Measurements from ENCODE around the gene GPC1.

GPC1 gene

DNA sequence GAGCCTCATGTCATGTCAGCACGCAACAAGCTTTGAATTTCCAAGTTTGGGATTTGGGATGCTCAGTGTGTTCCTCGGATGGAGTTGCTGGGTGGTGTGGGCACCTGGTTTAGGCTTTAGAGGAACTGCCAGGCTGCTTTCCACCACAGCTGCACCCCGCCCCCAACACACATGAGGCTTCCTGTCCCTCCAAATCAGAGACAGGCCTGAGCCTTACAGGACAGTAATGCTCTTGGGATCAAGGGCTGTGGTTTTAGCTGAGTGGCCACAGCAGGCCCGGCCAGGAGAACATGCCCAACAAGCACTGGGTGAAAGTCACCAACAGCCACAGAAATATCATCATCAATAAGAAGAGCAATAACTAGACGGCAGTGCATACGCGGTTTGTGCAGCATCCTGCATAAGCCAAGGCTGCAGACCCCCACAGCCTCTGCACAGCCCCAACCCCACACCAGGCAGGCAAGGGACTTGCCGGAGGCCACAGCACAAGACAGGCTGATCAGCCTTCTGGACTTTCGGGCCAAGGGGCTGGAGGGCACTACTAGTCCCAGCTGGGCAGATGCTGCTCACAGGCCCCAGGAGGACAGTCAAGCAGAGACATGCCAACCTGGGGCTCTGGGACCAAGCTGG, 29.7 kb upstream of the GPC1 start:
- DNase-seq (ENCODE audit: insufficient read length) (no peak), FAIRE-seq (no peak)
- TF ChIP-seq POLR2AphosphoS5 (IDR thresholded peaks at IDR 0.05; ENCODE audit: low read depth, low read length): no peak
- no peak for TF ChIP-seq TAF1 (IDR thresholded peaks at IDR 0.05; ENCODE audit: borderline replicate concordance, low read depth, low read length)
- no peak for TF ChIP-seq POLR2A (IDR thresholded peaks at IDR 0.05; ENCODE audit: low read depth, low read length)

DNA sequence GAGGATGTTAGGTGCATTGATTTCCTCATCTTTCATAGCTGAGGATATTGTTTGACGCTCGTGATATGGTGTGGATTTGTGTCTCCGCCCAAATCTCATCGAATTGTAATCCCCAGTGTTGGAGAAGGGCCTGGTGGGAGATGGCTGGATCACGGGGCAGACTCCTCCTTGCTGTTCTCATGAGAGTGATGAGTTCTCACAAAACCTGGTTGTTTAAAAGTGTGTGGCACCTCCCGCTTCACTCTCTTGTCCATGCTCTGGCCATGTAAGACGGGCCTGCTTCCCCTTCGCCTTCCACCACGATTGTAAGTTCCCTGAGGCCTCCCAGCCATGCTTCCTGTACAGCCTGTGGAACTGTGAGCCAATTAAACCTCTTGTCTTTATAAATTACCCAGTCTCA, 28.4 kb upstream of the GPC1 start:
- TF ChIP-seq POLR2AphosphoS5 (IDR thresholded peaks at IDR 0.05; ENCODE audit: low read depth, low read length) (no peak), POLR2A (IDR thresholded peaks at IDR 0.05; ENCODE audit: low read depth, low read length) (no peak), TAF1 (IDR thresholded peaks at IDR 0.05; ENCODE audit: borderline replicate concordance, low read depth, low read length) (no peak)
- DNase-seq (ENCODE audit: insufficient read length) (no peak), FAIRE-seq (no peak)

DNA sequence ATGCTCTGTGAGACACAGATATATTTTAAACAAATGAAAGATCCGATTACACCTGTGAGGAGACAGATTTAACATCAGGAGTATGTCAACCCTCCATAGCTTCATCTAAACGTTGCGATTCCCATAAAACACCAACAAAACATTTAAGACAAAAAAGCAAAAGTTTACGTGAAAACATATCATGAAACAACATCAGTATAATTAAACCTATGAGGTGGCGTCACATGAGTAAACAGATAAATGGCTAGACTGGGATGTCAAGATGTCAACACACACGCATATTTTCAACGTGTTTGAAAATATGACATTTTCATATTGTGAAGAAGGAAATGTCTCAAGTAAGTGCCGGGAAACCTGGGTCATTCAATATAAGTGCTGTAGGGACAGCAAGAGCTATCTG, 25.5 kb upstream of the GPC1 start:
- FAIRE-seq (no peak), DNase-seq (ENCODE audit: insufficient read length) (no peak)
- TF ChIP-seq TAF1 (IDR thresholded peaks at IDR 0.05; ENCODE audit: borderline replicate concordance, low read depth, low read length) (no peak), POLR2AphosphoS5 (IDR thresholded peaks at IDR 0.05; ENCODE audit: low read depth, low read length) (no peak), POLR2A (IDR thresholded peaks at IDR 0.05; ENCODE audit: low read depth, low read length) (no peak)

- DNase-seq (ENCODE audit: insufficient read length) (no peak), FAIRE-seq (no peak)
- no peak for TF ChIP-seq TAF1 (IDR thresholded peaks at IDR 0.05; ENCODE audit: borderline replicate concordance, low read depth, low read length)
- TF ChIP-seq POLR2A (IDR thresholded peaks at IDR 0.05; ENCODE audit: low read depth, low read length): no peak
- TF ChIP-seq POLR2AphosphoS5 (IDR thresholded peaks at IDR 0.05; ENCODE audit: low read depth, low read length): no peak
Measured at GRCh38 chr2:240410808-240411207, 24.7 kb upstream of the GPC1 start.

DNA sequence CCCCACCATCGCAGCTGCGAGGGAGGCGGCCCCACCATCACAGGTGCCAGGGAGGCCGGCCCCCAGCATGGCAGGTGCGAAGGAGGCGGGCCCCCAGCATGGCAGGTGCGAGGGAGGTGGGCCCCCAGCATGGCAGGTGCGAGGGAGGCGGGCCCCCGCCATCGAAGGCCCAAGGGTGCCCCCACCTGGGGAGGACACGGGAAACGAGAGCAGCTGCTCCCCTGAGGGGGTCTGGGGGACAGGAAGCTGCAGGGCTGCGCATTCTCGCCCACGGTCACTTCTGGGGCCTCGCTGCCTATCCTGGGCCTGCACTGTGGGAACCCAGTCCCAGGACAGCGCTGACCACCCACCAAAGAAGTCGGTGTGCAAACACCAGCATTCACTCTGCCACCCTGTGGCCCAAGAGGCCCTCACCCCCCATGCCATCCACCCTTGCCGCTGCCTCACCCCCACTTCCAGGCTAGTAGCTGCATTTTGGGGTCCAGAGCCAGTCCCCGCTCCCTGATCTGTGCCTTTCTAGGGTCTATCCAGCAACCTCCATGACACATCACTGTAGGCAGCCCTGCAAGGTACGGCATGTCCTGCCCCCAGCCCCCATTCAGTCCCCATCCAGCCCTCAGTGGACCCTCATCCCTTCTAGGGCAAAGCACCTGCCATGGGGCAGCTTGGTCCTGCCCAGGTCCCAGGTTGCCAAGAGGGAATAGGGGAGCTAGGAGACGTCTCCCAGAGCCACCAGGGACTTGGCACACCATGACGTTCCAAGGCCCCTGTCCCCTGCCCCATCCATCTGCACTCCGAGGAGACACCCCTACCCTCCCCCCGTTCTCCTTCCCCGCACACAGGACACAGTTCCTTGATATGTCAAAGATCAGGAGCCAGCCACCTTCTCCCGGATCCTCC, 24.0 kb upstream of the GPC1 start:
- no peak for DNase-seq (ENCODE audit: insufficient read length)
- FAIRE-seq: no peak
- TF ChIP-seq POLR2A (IDR thresholded peaks at IDR 0.05; ENCODE audit: low read depth, low read length) (no peak), POLR2AphosphoS5 (IDR thresholded peaks at IDR 0.05; ENCODE audit: low read depth, low read length) (no peak), TAF1 (IDR thresholded peaks at IDR 0.05; ENCODE audit: borderline replicate concordance, low read depth, low read length) (no peak)

DNA sequence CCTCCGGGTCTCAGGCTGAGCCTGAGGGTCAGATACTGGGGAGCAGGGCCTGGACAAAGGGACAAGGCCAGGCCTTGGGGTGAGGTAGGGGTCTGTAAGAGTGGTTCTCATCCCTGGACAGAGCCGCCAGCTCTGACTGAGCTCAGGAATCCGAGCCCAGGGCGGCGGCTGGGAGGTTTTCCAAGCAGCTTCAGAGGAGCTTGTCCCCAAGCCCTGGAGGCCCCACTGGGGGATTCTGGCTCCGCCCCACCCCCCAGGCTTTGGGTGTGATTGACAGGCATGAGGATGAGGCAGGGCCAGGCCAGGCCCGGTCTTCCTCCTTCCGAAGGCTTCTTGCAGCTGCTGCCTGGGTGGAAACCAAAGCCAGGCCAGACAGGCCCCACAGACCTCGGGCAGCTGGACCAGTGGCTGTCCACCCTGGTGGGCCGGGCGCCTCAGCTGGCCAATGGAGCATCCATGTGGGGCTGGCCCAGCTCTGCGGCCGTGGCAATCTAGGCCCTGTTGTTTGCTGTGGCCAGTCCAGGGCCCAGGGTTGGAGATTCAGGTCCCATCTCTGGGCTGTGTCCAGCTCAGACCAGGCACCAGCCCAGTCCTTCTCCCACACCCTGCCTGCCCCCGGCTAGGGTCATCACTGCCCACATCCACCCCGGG, 23.1 kb upstream of the GPC1 start:
- no peak for TF ChIP-seq POLR2AphosphoS5 (IDR thresholded peaks at IDR 0.05; ENCODE audit: low read depth, low read length)
- no peak for TF ChIP-seq TAF1 (IDR thresholded peaks at IDR 0.05; ENCODE audit: borderline replicate concordance, low read depth, low read length)
- TF ChIP-seq POLR2A (IDR thresholded peaks at IDR 0.05; ENCODE audit: low read depth, low read length): no peak
- DNase-seq (ENCODE audit: insufficient read length) (no peak), FAIRE-seq (no peak)

GRCh38 chr2:240412975-240413812, 22.3 kb upstream of the GPC1 start:
- TF ChIP-seq POLR2AphosphoS5 (IDR thresholded peaks at IDR 0.05; ENCODE audit: low read depth, low read length) (no peak), TAF1 (IDR thresholded peaks at IDR 0.05; ENCODE audit: borderline replicate concordance, low read depth, low read length) (no peak), POLR2A (IDR thresholded peaks at IDR 0.05; ENCODE audit: low read depth, low read length) (no peak)
- FAIRE-seq: no peak
- DNase-seq (ENCODE audit: insufficient read length): no peak

GRCh38 chr2:240413813-240414429, 21.5 kb upstream of the GPC1 start:
- no peak for TF ChIP-seq POLR2AphosphoS5 (IDR thresholded peaks at IDR 0.05; ENCODE audit: low read depth, low read length)
- no peak for TF ChIP-seq TAF1 (IDR thresholded peaks at IDR 0.05; ENCODE audit: borderline replicate concordance, low read depth, low read length)
- TF ChIP-seq POLR2A (IDR thresholded peaks at IDR 0.05; ENCODE audit: low read depth, low read length): no peak
- FAIRE-seq (no peak), DNase-seq (ENCODE audit: insufficient read length) (no peak)

DNA sequence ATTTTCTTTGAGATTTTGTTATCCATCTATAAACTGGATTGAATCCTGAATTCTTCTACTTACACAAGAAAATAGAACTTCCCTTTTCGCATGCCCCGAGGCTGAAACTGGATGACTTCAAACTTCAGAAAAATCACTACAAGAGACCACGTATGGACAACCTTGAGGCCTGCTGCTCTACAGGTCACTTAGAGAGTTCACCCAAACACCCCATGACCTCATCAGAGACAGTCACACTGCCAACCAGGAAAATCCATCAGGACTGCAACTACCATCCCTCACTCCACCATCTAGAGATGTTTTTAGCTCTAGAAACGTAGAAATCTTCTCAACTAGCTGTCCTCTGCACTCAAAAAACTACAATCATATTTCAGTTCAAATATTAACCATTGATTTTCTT, 18.6 kb upstream of the GPC1 start:
- no peak for DNase-seq (ENCODE audit: insufficient read length)
- FAIRE-seq: no peak
- no peak for TF ChIP-seq POLR2A (IDR thresholded peaks at IDR 0.05; ENCODE audit: low read depth, low read length)
- TF ChIP-seq POLR2AphosphoS5 (IDR thresholded peaks at IDR 0.05; ENCODE audit: low read depth, low read length): no peak
- TF ChIP-seq TAF1 (IDR thresholded peaks at IDR 0.05; ENCODE audit: borderline replicate concordance, low read depth, low read length): no peak

GRCh38 chr2:240418311-240418710, 17.2 kb upstream of the GPC1 start:
- FAIRE-seq (no peak), DNase-seq (ENCODE audit: insufficient read length) (no peak)
- TF ChIP-seq TAF1 (IDR thresholded peaks at IDR 0.05; ENCODE audit: borderline replicate concordance, low read depth, low read length): no peak
- TF ChIP-seq POLR2AphosphoS5 (IDR thresholded peaks at IDR 0.05; ENCODE audit: low read depth, low read length): no peak
- no peak for TF ChIP-seq POLR2A (IDR thresholded peaks at IDR 0.05; ENCODE audit: low read depth, low read length)
